Measurements from ENCODE around the gene A4GNT.

Gene A4GNT

GRCh38 chr3:138078096-138078495 is 54.1 kb downstream of the A4GNT start:
- DNase-seq: no peak

All from right hindlimb (tissue), 1 donor.